ENCODE measurements around the gene HRAS. TPM values are rescaled to one million over a fixed set of nuclear protein-coding genes. Genes with fewer than 3 reads are reported as not detected.
A peak's percentile ranks its signal among the peaks of the same experiment; 100 is the strongest.

The HRAS gene
- total RNA-seq, 1 experiment from 2014 or later: 175 TPM

DNA sequence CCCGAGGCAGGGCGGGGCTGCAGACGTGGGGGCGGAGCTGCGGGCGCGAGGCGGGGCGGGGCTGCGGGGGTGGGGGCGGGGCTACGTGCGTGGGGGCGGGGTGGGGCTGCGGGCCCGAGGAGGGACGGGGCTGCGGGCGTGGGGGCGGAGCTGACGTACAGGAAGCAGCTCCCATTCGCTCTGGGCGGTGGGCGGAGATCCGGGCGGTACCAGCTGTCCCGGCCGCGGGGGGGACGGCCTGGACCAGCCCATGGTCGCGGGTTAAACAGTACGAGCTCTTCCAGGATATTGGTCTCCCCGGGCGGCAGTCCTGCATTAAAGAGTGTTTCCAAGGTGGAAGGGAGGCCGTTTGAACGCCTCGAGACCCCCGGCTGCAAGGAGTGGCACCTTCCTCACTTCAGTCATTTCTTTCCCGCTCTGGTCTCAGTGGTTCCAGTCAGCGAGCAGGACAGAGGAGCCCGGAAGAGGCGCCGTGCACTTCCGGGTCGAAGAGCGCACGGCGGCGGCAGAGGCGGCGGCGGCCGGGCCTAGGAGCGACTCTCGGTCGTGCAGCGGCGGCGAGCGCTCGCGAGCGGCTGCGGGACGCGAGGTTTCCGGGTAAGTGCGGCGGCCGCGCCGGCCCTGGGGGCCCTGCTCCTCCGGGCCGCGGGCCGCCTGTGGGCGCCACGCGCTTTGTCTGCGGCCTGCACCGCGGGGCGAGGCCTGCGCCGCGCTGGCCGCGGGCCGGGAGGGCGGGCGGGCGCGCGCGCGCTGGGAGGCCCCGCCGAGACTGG lies 40.8 kb upstream of the HRAS start, which contains the start of gene PHRF1:
Gene PHRF1, plus strand, starts transcription at position 475 of the 773 bp plus-strand sequence. CDS start 5,043 bp downstream, outside the sequence.
- ATAC-seq (peak; percentile 94), DNase-seq (ENCODE audit: low read depth, low spot score) (peak; percentile 87)
- H3K4me1 ChIP-seq (ENCODE audit: control insufficient read depth, insufficient read depth, low read length): peaks cover 37% of the 10 kb centered on the region
- in situ Hi-C loops (cut with HindIII; ENCODE audit: low pct_unique_long_range_greater_than_20kb, low sequenced_read_pairs): no loop called here
- H3K36me3 ChIP-seq (ENCODE audit: control insufficient read depth, insufficient read depth, low read length): peaks cover 6% of the 10 kb centered on the region; the same call in 1 of the 2 replicates
- POLR2A ChIA-PET: interaction anchor here (0.6 to 1.5 kb wide), 3 partner anchors 13 to 169 kb away, joined by 5 read pairs; no protein-coding TSS in a partner anchor
- peak within 1 kb of the TSS; percentile 95 for H3K27ac ChIP-seq (ENCODE audit: low read length)
- peak; percentile 75; the same call in 1 of the 2 replicates for TF ChIP-seq SIN3A (IDR thresholded peaks at IDR 0.05; ENCODE audit: borderline replicate concordance, insufficient read depth, low read depth, low read length)
- peak; percentile 97 for TF ChIP-seq POLR2AphosphoS5 (IDR thresholded peaks at IDR 0.05; ENCODE audit: low read depth, low read length)
- no peak for TF ChIP-seq REST (IDR thresholded peaks at IDR 0.05; ENCODE audit: insufficient read depth in 1 of 2, low read depth in 2 of 2, low read length in 1 of 2)
- TF ChIP-seq TCF7L2 (IDR thresholded peaks at IDR 0.05; ENCODE audit: low read depth, low read length): peak; percentile 71; the same call in 1 of the 2 replicates
- TF ChIP-seq, protein P1, sequence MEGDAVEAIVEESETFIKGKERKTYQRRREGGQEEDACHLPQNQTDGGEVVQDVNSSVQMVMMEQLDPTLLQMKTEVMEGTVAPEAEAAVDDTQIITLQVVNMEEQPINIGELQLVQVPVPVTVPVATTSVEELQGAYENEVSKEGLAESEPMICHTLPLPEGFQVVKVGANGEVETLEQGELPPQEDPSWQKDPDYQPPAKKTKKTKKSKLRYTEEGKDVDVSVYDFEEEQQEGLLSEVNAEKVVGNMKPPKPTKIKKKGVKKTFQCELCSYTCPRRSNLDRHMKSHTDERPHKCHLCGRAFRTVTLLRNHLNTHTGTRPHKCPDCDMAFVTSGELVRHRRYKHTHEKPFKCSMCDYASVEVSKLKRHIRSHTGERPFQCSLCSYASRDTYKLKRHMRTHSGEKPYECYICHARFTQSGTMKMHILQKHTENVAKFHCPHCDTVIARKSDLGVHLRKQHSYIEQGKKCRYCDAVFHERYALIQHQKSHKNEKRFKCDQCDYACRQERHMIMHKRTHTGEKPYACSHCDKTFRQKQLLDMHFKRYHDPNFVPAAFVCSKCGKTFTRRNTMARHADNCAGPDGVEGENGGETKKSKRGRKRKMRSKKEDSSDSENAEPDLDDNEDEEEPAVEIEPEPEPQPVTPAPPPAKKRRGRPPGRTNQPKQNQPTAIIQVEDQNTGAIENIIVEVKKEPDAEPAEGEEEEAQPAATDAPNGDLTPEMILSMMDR (IDR thresholded peaks at IDR 0.05): no peak
- peak within 1 kb of the TSS; percentile 83 to 96 for H3K4me3 ChIP-seq (ENCODE audit: low read depth in 2 of 2, low read length in 2 of 2)
- intact Hi-C loops (cut with micrococcal nuclease; ENCODE audit: unreplicated experiment): no loop called here
- H3K27me3 ChIP-seq (ENCODE audit: control insufficient read depth, insufficient read depth, low read length): no peaks in the 10 kb centered on the region
- CTCF ChIA-PET: interaction anchor here (0.6 kb wide), 2 partner anchors 21 to 165 kb away, joined by 7 to 10 read pairs; no protein-coding TSS in a partner anchor
- no TSS peak for BruUV-seq (replicated peaks)
- no peaks in the 10 kb centered on the region for H3K9me3 ChIP-seq (ENCODE audit: control insufficient read depth, insufficient read depth, low read depth, low read length)

DNA sequence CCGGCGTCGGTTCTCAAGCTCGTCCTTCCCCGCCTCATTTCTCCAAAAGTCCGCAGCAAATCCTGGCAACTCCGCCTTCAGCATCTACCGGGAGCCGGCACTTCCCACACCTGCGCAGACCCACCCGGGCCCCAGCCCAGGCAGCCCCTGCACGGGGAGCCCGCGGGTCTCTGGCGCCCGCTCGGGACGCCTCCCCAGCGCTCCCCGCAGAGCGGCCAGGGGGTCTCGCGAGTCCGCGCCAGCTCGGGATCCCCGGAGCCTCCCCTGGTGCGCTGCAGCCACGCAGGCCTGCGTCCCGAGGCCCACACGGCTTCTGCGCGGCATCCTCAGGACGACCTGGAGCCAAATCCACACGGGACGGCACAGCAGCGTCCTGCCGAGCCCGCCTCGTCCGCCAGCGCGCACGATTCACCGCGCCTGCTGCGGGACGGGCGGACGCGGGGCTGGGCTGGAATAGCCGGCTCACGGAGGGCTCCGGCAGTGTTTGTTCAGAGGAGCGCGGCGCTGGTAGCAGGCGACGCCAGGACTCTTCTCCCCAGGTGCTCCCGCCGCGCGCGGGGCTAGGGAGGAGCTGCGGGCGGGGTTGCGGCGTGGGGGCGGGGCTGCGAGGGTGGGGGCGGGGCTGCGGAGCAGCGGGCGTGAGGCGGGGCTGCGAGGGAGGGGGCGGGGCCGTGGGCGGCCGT lies 40.1 kb upstream of the HRAS start:
- Histone ChIP-seq H3K27me3 (ENCODE audit: control insufficient read depth, insufficient read depth, low read length) (no peaks in the 10 kb centered on the region), H3K36me3 (ENCODE audit: control insufficient read depth, insufficient read depth, low read length) (peaks cover 6% of the 10 kb centered on the region; the same call in 1 of the 2 replicates), H3K4me3 (ENCODE audit: low read depth in 2 of 2, low read length in 2 of 2) (peak overlapping the region; percentile 81 to 83), H3K4me1 (ENCODE audit: control insufficient read depth, insufficient read depth, low read length) (peaks cover 38% of the 10 kb centered on the region), H3K27ac (ENCODE audit: low read length) (peak overlapping the region; percentile 30), H3K9me3 (ENCODE audit: control insufficient read depth, insufficient read depth, low read depth, low read length) (no peaks in the 10 kb centered on the region)
- BruUV-seq (replicated peaks): no TSS peak
- intact Hi-C loops (cut with micrococcal nuclease; ENCODE audit: unreplicated experiment) (no loop called here), in situ Hi-C loops (cut with HindIII; ENCODE audit: low pct_unique_long_range_greater_than_20kb, low sequenced_read_pairs) (no loop called here)
- DNase-seq (ENCODE audit: low read depth, low spot score) (no peak), ATAC-seq (peak; percentile 65)
- ChIA-PET CTCF (interaction anchor here (0.6 kb wide), 2 partner anchors 21 to 165 kb away, joined by 7 to 10 read pairs; no protein-coding TSS in a partner anchor), POLR2A (interaction anchor here (0.6 to 1.5 kb wide), 3 partner anchors 14 to 170 kb away, joined by 5 read pairs; no protein-coding TSS in a partner anchor)
- no peak for TF ChIP-seq REST (IDR thresholded peaks at IDR 0.05; ENCODE audit: insufficient read depth in 1 of 2, low read depth in 2 of 2, low read length in 1 of 2)
- TF ChIP-seq, protein P1 (IDR thresholded peaks at IDR 0.05): no peak
- no peak for TF ChIP-seq POLR2AphosphoS5 (IDR thresholded peaks at IDR 0.05; ENCODE audit: low read depth, low read length)
- TF ChIP-seq TCF7L2 (IDR thresholded peaks at IDR 0.05; ENCODE audit: low read depth, low read length): no peak
- no peak for TF ChIP-seq SIN3A (IDR thresholded peaks at IDR 0.05; ENCODE audit: borderline replicate concordance, insufficient read depth, low read depth, low read length)

Measured in Panc1 (cell line).